22Rv1 (cell line): ENCODE measurements around the gene PSMD10.

Experiments
- ZFX ChIP-seq: fragments of 450-650 bp; IDR thresholded peaks from 2 replicates; pipeline ENCODE4 v1.6.1; 2017; ENCODE audit warnings: antibody characterized with exemption, borderline replicate concordance
- TF ChIP-seq, protein P1 (sequence below): fragments of 450-650 bp; IDR thresholded peaks from 2 replicates; pipeline ENCODE4 v1.5.1; 2017; ENCODE audit warnings: mild to moderate bottlenecking

DNA sequence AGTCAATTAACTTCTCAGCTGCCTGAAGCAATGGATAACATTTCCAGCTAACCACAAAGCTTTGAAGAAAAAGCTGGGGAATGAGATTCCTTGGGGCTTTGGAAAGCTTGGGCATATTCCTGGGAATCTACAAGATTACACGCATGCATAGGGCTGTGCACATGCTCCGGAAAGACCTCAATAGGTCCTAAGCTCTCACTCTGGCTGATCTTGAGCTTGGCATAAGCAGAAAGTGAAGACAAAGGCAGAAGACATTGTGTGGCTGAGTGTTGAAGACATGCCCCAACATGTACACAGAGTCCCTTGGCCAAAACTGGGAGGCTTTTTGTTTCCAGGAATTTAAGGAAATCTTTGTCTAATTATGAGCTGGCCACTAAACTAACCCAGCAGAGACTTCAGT, 31.4 kb upstream of the PSMD10 start:
- TF ChIP-seq, protein P1, sequence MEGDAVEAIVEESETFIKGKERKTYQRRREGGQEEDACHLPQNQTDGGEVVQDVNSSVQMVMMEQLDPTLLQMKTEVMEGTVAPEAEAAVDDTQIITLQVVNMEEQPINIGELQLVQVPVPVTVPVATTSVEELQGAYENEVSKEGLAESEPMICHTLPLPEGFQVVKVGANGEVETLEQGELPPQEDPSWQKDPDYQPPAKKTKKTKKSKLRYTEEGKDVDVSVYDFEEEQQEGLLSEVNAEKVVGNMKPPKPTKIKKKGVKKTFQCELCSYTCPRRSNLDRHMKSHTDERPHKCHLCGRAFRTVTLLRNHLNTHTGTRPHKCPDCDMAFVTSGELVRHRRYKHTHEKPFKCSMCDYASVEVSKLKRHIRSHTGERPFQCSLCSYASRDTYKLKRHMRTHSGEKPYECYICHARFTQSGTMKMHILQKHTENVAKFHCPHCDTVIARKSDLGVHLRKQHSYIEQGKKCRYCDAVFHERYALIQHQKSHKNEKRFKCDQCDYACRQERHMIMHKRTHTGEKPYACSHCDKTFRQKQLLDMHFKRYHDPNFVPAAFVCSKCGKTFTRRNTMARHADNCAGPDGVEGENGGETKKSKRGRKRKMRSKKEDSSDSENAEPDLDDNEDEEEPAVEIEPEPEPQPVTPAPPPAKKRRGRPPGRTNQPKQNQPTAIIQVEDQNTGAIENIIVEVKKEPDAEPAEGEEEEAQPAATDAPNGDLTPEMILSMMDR: no peak
- TF ChIP-seq ZFX: no peak
